ENCODE data around the gene GNAS-AS1.

The GNAS-AS1 gene

DNA sequence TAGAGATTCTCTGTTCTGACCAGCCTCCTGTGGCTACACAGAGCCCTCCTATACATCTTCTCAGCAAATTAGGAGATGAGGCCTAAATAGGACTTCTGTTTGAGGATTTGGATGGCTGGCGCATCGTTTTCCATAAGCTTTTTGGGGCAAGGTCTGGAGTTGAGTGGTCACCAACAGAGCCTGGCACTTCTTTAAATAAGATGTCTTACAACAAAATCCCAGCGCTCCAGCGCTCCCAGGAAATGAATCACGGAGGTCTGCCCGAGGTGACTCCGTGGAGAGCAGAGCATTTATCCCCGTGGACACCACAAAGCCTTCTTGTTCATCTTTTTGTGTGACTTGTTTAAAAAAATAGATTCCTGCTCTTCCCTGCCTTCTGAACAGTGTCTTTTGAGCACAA is 75.3 kb downstream of the GNAS-AS1 start:
- no peak for DNase-seq

DNA sequence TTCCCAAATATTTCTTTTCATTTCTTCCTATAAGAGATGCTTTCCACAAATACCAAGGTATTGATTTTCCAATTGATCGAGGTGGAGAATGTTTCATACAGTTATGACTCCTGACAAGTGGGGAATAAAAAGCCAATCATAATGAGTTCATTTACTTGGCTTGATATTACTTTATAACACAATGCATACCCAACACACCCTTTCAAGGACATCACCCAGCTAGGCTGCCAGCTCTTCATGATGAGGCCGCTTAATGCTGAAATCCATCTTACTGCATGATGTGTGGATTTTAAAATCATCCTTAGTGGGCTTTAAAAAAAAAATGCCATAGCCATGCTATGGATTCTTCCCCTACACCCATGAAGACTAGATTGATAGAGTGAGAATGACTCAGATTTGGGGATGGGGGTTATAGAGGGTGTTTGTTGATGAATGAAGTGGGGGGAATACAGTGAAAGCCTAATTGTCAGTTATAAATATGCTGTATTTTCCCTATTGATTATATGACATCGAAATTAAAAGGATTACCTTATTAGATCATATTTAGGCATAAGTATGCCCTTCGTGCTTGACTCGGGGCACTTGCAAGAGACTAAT is 75.9 kb downstream of the GNAS-AS1 start:
- no peak for DNase-seq

DNA sequence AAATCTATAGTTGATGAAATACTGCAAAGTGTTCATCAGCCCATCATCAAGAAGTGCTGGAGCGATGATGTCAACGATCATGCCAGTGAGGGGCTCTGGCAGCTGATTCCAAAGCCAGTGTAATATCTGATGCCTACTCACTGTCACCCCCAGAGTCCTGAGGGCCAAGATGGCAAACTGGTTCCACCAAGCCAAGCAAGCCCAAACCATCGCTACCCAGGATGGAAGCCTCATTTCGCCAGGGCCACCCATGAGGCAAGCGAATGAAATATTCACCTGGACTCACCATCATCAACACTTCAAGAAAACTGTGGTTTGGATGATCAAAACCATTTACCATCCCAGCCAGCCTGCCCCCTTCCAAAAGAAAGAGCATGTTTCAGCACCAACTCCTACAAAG is 76.5 kb downstream of the GNAS-AS1 start:
- DNase-seq: no peak

DNA sequence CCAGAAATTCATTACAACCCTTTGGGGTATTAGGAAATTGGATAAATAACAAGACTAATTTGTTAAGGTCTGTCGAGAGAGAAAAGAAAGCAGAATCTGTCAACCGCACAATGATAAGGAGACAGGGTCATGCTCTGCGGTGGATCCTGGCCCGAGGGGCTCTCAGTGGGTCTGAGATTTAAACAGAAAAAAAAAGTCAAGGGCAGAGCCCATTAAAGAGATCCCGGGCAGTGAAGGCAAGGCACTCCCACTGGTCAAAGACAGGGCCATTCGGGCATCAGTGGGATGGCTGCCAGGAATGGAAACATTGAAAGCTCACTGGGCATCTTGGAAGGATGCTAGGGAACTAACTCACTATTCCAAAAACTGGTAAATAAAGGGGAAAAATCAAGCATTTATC is 77.9 kb downstream of the GNAS-AS1 start:
- no peak for DNase-seq
